GM19455 (cell line): Measurements from ENCODE around the gene ARHGAP42.
A peak's percentile ranks its signal among the peaks of the same experiment; 100 is the strongest.
"Not testable (repeated sequence)": the region's sequence is repeated elsewhere in the genome, so short reads cannot be mapped to it uniquely, and the experiment has no call there.

Experiments
- ATAC-seq: cut with Tn5 transposase; IDR thresholded peaks from one replicate; pipeline ENCODE4 v1.9.1; 2021; ENCODE audit not compliant: unreplicated experiment

ARHGAP42 gene

GRCh38 chr11:100863080-100863581, 176.0 kb downstream of the ARHGAP42 start:
- peak; percentile 82 for ATAC-seq

GRCh38 chr11:100865443-100866065, 178.5 kb downstream of the ARHGAP42 start:
- ATAC-seq: no peak

- no peak for ATAC-seq
Measured at GRCh38 chr11:100866453-100866852, 179.4 kb downstream of the ARHGAP42 start.

GRCh38 chr11:100867606-100868005, 180.5 kb downstream of the ARHGAP42 start:
- no peak for ATAC-seq

GRCh38 chr11:100869328-100869727, 182.2 kb downstream of the ARHGAP42 start:
- no peak for ATAC-seq

GRCh38 chr11:100870138-100870537, 183.1 kb downstream of the ARHGAP42 start:
- ATAC-seq: no peak

GRCh38 chr11:100872951-100873740, 186.1 kb downstream of the ARHGAP42 start:
- no peak for ATAC-seq

- no peak for ATAC-seq
Measured at GRCh38 chr11:100874203-100874602, 187.1 kb downstream of the ARHGAP42 start.

- no peak for ATAC-seq
Measured at GRCh38 chr11:100875521-100875869, 188.4 kb downstream of the ARHGAP42 start.

GRCh38 chr11:100876815-100877520, 189.9 kb downstream of the ARHGAP42 start:
- ATAC-seq: peak; percentile 80

- no peak for ATAC-seq
Measured at GRCh38 chr11:100878474-100878873, 191.4 kb downstream of the ARHGAP42 start.

- no peak for ATAC-seq
Measured at GRCh38 chr11:100882957-100883356, 195.9 kb downstream of the ARHGAP42 start.

GRCh38 chr11:100883830-100884229, 196.7 kb downstream of the ARHGAP42 start:
- no peak for ATAC-seq

- ATAC-seq: no peak
Measured at GRCh38 chr11:100887659-100888058, 200.6 kb downstream of the ARHGAP42 start.

GRCh38 chr11:100888836-100889235, 201.7 kb downstream of the ARHGAP42 start:
- no peak for ATAC-seq

GRCh38 chr11:100889758-100890157, 202.7 kb downstream of the ARHGAP42 start:
- no peak for ATAC-seq

GRCh38 chr11:100890789-100891188, 203.7 kb downstream of the ARHGAP42 start:
- no peak for ATAC-seq

GRCh38 chr11:100892886-100893285, 205.8 kb downstream of the ARHGAP42 start:
- ATAC-seq: no peak

- no peak for ATAC-seq
Measured at GRCh38 chr11:100895449-100895848, 208.4 kb downstream of the ARHGAP42 start.

- ATAC-seq: not testable (repeated sequence)
Measured at GRCh38 chr11:100895976-100896375, 208.9 kb downstream of the ARHGAP42 start.

- not testable (repeated sequence) for ATAC-seq
Measured at GRCh38 chr11:100901471-100901870, 214.4 kb downstream of the ARHGAP42 start.
